ENCODE data around the gene NUDT22.

NUDT22 gene

GRCh38 chr11:64268893-64269539 is 42.9 kb downstream of the NUDT22 start:
- DNase-seq (ENCODE audit: low read depth in 1 of 2, low spot score in 1 of 2): no peak

DNA sequence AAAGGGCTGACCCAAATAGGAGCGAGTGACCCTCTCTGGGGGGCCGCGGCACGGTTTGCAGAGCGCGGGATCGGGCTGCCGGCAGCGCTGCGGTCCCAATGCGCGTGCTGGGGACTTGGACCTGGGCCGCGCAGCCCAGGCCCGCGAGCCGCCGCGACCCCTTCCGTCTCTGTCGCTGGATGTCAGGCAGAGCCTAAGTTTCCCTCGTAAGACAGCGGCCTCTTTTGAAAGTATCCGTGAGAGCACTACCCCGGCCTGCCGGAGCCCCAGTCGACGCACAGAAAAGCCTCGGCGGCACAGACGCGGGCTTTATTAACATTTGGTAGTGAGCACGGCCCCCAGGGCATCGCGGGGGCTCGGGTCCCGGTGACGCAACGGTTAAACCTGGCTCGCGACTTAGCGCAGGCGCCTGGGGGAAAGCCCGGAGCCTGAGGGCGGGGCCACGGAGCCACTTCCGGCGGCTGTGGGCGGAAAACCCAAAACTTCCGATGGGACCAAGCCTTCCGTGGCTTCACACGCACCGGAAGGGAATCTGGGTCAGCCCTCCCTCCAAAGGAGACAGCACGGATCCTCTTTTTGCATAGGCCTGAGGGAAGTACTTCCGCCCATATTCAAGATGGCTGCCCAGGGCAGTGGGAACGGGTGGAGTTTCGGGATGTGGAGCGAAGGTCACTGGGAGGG is 43.6 kb downstream of the NUDT22 start:
- peak; percentile 95 to 98 for DNase-seq (ENCODE audit: low read depth in 1 of 2, low spot score in 1 of 2)

DNA sequence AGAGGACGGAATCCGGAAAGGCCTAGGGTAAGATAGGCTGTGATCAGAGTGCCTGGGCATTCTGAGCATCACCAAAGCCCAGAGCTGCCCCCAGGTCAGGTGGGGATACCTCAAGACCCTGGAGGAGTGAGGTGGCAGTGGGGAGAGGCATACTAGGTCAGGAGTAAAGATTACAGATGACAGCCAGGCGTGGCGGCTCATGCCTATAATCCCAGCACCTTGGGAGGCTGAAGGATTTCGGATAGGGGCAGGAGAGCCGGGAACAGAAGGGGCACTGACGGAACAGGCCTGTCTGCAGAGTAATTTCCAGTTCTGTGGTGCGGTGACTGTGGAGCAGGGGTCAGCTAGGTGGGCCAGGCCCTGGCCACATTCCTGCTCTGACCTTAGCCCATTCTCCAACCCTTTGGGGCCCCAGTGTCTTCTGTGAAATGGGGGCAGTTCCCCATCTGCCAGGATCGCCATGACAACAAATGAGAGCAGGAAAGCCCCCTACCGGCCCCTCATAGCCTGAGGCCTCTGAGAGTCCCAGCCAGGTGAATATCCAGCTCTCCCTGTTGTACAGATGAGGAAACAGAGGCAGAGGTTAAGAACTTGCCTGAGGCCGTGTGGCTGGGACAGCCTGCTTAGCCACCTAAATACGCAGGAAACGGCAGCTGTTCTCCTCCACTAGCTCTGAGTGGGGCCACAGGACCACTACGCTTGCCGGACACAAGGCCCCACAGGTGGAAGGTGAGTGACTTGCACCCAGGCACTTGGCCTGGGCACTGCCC is 49.1 kb downstream of the NUDT22 start:
- DNase-seq (ENCODE audit: low read depth in 1 of 2, low spot score in 1 of 2): no peak

GRCh38 chr11:64275841-64276240 is 49.8 kb downstream of the NUDT22 start:
- no peak for DNase-seq (ENCODE audit: low read depth in 1 of 2, low spot score in 1 of 2)

DNA sequence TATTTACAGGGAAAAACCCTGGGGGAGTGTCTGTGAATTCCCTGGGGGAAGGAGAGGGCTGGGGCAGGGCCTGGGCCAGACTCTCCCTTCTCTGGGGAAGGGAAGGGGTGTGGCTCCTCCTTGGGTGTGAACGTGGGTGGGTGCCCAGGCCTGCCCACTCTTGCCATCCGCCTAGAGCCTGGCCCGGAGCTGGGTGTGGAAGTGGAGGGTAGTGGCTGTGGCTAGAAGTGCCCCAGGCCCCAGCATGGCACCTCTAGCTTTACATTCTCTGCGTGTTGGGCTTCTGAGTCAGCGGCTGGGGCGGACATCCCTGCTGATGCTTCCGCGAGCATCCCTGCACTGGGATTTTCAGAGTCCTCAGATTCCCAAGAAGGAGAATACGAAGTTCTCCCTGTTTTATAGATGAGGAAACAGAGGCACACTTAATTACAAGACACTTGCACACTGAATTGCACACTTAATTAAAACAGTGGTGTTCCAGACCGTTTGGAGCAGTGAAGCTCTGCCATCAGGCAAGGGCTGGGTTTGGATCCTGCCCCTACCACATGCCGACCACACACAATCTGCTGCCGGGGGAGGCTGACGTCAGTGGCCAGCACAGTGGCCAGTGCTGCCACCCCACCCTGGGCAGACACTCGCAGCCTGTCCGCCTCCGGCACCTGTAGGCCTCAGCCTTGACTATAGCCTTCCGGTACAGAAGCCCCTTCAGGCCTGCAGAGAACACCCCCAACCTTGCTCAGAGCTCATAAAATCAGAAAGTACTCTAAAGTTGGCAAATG is 50.8 kb downstream of the NUDT22 start:
- DNase-seq (ENCODE audit: low read depth in 1 of 2, low spot score in 1 of 2): no peak

- DNase-seq (ENCODE audit: low read depth in 1 of 2, low spot score in 1 of 2): no peak
These were observed 52.6 kb downstream of the NUDT22 start for GRCh38 chr11:64278576-64279190.
